GM13977 (cell line): Measurements from ENCODE around the gene NELL1.
A peak's percentile ranks its signal among the peaks of the same experiment; 100 is the strongest.

ENCODE experiments used
- DNase-seq: peaks from one replicate; pipeline ENCODE4 v3.0.0; 2012; ENCODE audit warnings: low spot score
- CTCF ChIP-seq: IDR thresholded peaks from 2 replicates; pipeline ENCODE4 v1.5.1; 2012; ENCODE audit warnings: mild to moderate bottlenecking, control low read depth; ENCODE audit not compliant: insufficient read depth; ENCODE audit errors: extremely low read depth, missing control alignments
- in situ Hi-C: fragments of 300-500 bp; cut with MboI; formaldehyde crosslinking; loops from one replicate; pipeline ENCODE4 v1.12.0; 2022; ENCODE audit warnings: low sequenced_read_pairs, low pct_unique_long_range_greater_than_20kb, mixed read lengths, inconsistent platforms; ENCODE audit not compliant: unreplicated experiment

NELL1 gene

GRCh38 chr11:21514316-21514715 lies 844.9 kb downstream of the NELL1 start:
- no peak for DNase-seq
- in situ Hi-C loops = loop anchor here (25.0 kb wide), 1 partner anchor 852 kb away; the partner anchor contains the start of gene NELL1
- TF ChIP-seq CTCF = peak; percentile 33

DNA sequence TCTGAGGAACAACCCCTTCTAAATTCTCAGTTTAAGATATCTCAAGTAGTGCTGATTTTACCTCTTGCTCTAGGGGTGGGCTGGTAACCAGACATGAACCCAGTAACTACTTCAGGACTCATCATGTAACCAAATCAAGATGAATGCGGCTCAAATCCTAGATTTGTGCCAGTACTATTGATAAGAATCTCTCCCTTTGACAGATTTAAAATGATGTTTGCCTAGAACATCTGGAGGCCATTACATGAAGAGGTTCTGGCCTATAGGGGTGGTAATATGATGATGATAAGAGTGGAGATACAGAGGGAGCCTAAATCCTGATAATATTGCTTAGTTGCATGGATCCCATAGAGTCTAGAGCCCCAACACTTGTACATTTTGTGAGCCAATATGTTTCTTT lies 850.9 kb downstream of the NELL1 start:
- in situ Hi-C loops = loop anchor here (25.0 kb wide), 1 partner anchor 858 kb away; the partner anchor contains the start of gene NELL1
- no peak for DNase-seq
- no peak for TF ChIP-seq CTCF

DNA sequence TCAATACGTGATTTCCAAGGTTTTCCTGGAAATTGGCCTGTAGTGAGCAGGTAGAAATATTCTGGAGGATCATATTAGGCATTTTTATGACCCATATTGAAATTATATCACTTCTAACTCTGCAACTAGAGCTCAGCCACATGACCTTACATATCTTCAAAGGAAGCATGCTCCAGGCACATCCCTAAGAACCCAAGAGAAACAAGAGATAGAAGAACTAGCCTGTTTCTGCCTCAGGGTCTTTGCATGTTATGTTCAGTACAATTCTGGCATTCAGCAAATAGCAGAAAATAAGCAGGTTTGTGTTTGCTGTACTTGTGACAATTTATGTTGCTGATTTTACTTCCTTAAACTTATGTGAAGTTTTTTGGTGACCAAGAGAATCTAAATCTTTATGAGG lies 859.8 kb downstream of the NELL1 start:
- no peak for DNase-seq

GRCh38 chr11:21534288-21534687 lies 864.9 kb downstream of the NELL1 start:
- TF ChIP-seq CTCF = no peak
- in situ Hi-C loops = no loop called here
- no peak for DNase-seq

More for the DNA sequence above, 859.8 kb downstream of the NELL1 start:
- in situ Hi-C loops = no loop called here
- no peak for TF ChIP-seq CTCF

- in situ Hi-C loops = no loop called here
- TF ChIP-seq CTCF = no peak
- no peak for DNase-seq
Measured at GRCh38 chr11:21537980-21538379, 868.6 kb downstream of the NELL1 start.

DNA sequence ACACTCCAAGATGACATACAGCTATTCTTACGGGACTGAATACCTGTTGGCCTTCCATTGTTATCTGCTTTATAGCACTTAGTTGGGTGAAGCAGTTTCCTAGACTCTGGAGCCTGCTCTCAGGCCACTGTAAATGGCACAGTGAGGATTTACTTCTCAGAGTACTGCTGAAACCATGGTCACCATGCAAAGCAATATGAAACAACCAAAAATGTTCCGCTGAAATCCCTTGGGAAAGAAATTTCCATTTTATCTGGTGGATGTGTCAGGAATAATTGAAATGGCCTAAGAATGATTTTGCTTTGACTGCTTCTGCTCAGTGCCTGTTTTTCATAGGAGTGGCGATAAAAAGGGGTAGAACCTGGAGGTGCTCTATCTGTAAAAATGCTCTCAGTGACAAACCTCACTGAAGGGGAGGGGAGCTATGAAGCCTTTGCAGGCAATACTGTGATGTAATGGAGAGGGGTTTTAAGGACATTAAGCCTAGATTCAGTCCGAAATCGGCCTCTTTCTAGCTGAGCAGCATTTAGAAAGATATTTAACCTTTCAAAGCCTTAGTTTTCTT lies 871.9 kb downstream of the NELL1 start:
- in situ Hi-C loops = no loop called here
- no peak for TF ChIP-seq CTCF
- DNase-seq = no peak
